ENCODE measurements around the gene SPARC.

The SPARC gene

GRCh38 chr5:151662805-151663204, 23.9 kb downstream of the SPARC start:
- no peaks in the 10 kb centered on the region for H4K20me1 ChIP-seq
- no peak for TF ChIP-seq Cebpa-rat (IDR thresholded peaks at IDR 0.05)
- H3K4me2 ChIP-seq: peak overlapping the region; percentile 73
- 0 out of 2 replicates have a peak overlapping the region, but pooled peaks have one; percentile 61 for H3K9ac ChIP-seq
- H3K27me3 ChIP-seq: no peaks in the 10 kb centered on the region
- no peak overlapping the region for H3K4me3 ChIP-seq
- H3K4me1 ChIP-seq: peaks cover 38% of the 10 kb centered on the region
- H3K9me3 ChIP-seq: no peaks in the 10 kb centered on the region
- H3K27ac ChIP-seq: peak overlapping the region; percentile 79
- no peaks in the 10 kb centered on the region for H3K36me3 ChIP-seq

DNA sequence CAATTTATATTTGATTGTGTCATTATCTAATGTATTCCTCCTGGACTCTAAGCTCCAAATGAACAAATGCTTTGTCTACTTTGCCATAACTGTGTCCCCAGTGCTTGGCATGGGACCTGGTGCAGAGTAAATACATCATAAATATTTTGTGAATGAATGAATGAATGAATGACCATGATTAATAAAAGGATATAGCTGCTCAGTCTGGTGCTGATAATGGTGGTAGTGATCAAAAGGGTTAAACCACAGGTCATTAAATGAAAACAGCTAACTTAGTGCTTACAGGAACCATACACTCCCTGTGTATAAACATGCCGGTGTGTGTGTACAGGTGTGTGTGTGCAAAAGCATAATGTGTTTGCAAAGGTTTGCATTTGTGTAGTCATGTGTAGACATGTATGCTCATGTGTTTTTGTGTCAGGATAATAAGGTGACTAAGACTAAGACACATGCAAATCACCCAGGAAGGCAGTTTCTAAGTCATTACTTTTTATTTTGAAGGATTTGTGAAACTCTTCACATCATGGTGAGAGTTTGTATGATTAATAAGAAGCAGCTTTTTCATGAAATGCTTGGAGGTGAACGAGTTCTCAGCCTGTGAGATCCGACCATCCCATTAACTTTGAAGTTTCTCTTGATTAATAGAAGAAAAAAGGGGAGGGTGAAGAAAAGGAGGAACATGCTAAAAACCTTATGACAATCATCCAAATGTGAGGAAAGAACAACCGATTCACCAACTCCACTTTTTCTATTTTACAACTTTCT, 24.6 kb downstream of the SPARC start:
- no peaks in the 10 kb centered on the region for H3K36me3 ChIP-seq
- H3K4me1 ChIP-seq: peaks cover 38% of the 10 kb centered on the region
- H3K27me3 ChIP-seq: no peaks in the 10 kb centered on the region
- no peak for TF ChIP-seq Cebpa-rat (IDR thresholded peaks at IDR 0.05)
- peak overlapping the region; percentile 73 for H3K4me2 ChIP-seq
- no peak overlapping the region for H3K9ac ChIP-seq
- H3K27ac ChIP-seq: peak overlapping the region; percentile 79; the same call in 1 of the 2 replicates
- H3K4me3 ChIP-seq: no peak overlapping the region
- no peaks in the 10 kb centered on the region for H3K9me3 ChIP-seq
- no peaks in the 10 kb centered on the region for H4K20me1 ChIP-seq

DNA sequence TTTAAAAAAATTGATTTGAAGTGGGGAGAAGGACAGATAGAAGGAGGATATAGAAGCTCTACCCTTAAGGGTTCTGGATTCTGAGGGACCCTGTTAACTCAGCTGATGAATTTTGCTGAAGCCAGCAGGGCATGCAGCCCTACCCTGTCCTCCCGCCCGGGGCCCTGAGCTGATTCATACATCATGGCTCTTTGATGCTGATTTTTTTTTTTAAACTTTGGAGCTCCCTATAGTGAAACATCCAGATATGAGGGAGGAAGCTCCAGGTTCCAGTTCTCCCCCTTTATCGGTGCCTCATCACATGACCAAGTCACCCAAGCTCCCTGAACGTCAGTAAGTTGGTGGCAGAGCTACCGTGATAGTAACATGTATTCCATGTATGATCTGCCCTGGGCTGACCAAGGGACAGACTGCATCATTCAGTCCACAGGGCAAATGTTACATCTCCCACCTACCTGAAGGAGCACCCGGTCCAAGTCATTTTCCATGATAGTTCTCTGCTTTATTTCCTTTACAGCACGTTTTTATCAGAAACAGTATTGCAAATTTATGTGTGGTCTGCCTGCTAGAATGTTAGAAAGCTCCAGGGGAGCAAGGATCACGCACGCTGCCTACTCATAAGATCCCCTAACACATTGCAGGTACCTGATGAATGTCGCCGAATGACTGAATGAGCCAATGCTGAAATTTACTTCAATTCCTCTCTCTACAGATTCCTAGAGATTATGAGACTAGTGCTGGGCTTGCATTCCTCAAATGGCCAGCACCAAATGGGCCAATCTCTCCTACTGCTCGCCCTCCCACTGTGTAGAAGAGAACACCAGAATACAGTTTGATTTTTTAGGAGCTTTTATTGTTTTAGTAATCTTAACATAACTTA, 25.9 kb downstream of the SPARC start:
- Histone ChIP-seq H3K9me3 (no peaks in the 10 kb centered on the region), H3K36me3 (no peaks in the 10 kb centered on the region), H3K27ac (no peak overlapping the region), H3K9ac (no peak overlapping the region), H3K4me1 (peaks cover 38% of the 10 kb centered on the region), H4K20me1 (no peaks in the 10 kb centered on the region), H3K4me2 (no peak overlapping the region), H3K4me3 (no peak overlapping the region), H3K27me3 (no peaks in the 10 kb centered on the region)
- no peak for TF ChIP-seq Cebpa-rat (IDR thresholded peaks at IDR 0.05)

DNA sequence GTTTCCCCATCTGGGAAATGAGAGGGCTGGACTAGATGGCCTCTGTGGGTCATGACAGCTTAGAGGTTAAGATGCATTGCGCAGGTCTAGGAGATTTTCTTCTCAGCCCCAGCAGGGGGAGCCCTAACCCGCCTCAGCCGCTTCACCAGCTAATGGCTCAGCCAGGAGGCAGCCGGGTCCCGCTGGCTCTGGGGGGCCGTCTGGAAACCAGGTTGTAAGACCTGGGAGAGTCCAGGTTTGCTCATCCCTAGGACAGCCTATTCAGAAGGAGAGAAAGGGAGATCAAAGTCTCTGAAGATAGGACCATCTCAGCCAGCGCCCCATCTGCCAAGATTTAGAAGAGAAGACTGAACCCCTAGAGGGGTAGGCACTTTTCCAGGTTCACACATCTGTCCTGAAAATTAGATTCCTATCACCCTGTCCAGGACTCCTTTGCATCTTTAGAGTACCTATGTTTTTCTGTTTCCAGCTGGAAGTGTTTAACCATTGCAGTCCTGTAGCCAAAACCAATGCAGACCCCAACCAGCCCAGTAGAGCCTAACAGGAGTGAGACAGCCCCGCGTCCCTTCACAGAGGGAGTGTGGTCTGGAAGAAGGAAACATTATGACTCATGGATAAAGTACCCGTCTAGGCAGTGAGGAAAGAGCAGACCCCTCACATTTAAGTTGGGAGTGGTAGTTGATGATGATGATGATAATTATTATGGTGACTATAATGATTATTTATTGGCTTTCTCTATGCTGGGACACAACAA, 27.5 kb downstream of the SPARC start:
- H3K4me3 ChIP-seq: no peak overlapping the region
- H4K20me1 ChIP-seq: no peaks in the 10 kb centered on the region
- no peak overlapping the region for H3K27ac ChIP-seq
- no peaks in the 10 kb centered on the region for H3K9me3 ChIP-seq
- H3K4me1 ChIP-seq: peaks cover 22% of the 10 kb centered on the region
- no peaks in the 10 kb centered on the region for H3K36me3 ChIP-seq
- no peak for TF ChIP-seq Cebpa-rat (IDR thresholded peaks at IDR 0.05)
- no peak overlapping the region for H3K9ac ChIP-seq
- H3K4me2 ChIP-seq: no peak overlapping the region
- no peaks in the 10 kb centered on the region for H3K27me3 ChIP-seq

GRCh38 chr5:151657114-151657513, 29.6 kb downstream of the SPARC start:
- Histone ChIP-seq H3K4me1 (peaks cover 2% of the 10 kb centered on the region), H3K9ac (no peak overlapping the region), H3K4me3 (no peak overlapping the region), H3K27ac (no peak overlapping the region), H4K20me1 (no peaks in the 10 kb centered on the region), H3K9me3 (no peaks in the 10 kb centered on the region), H3K4me2 (no peak overlapping the region), H3K36me3 (no peaks in the 10 kb centered on the region), H3K27me3 (no peaks in the 10 kb centered on the region)
- TF ChIP-seq Cebpa-rat (IDR thresholded peaks at IDR 0.05): no peak

GRCh38 chr5:151656311-151656710, 30.4 kb downstream of the SPARC start:
- H3K9me3 ChIP-seq: no peaks in the 10 kb centered on the region
- no peak for TF ChIP-seq Cebpa-rat (IDR thresholded peaks at IDR 0.05)
- no peaks in the 10 kb centered on the region for H3K4me1 ChIP-seq
- H3K4me2 ChIP-seq: no peak overlapping the region
- no peaks in the 10 kb centered on the region for H3K27me3 ChIP-seq
- no peak overlapping the region for H3K27ac ChIP-seq
- no peak overlapping the region for H3K9ac ChIP-seq
- H3K36me3 ChIP-seq: no peaks in the 10 kb centered on the region
- no peak overlapping the region for H3K4me3 ChIP-seq
- H4K20me1 ChIP-seq: no peaks in the 10 kb centered on the region

DNA sequence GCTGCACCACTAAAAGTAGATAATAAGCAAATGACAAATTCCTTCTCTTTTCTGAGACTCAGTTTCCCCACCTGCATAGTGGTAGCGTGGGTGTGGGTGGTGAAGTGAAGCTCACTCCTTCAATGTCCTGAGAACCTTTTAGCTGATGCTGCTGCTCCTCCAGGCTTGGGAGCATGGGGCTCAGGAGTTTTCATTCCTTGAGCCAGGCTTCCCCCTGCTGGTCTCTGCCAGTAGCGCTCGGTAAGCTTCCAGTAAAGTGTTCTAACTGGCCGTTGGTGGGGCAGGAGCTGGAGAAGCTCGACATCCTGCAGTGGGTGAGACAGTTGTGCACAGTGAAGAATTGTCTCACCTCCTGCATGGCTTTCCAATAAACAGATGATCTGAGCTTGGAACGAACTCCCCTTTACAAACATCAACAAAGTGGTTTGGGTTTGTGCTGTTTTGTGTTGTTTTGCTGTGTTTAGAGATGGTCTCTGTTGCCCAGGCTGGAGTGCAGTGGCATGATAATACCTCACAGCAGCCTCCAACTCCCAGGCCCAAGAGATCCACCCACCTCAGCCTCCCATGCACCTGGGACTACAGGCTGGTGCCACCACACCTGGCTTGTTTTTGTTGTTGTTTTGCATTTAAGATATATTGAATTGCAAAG, 34.6 kb downstream of the SPARC start:
- Histone ChIP-seq H3K36me3 (no peaks in the 10 kb centered on the region), H3K9ac (no peak overlapping the region), H3K27ac (no peak overlapping the region), H3K4me1 (no peaks in the 10 kb centered on the region), H3K4me3 (no peak overlapping the region), H3K4me2 (no peak overlapping the region), H4K20me1 (no peaks in the 10 kb centered on the region), H3K9me3 (no peaks in the 10 kb centered on the region), H3K27me3 (no peaks in the 10 kb centered on the region)
- TF ChIP-seq Cebpa-rat (IDR thresholded peaks at IDR 0.05): no peak

GRCh38 chr5:151648988-151649387, 37.7 kb downstream of the SPARC start:
- H3K27ac ChIP-seq: no peak overlapping the region

GRCh38 chr5:151648089-151648488, 38.6 kb downstream of the SPARC start:
- no peak overlapping the region for H3K4me3 ChIP-seq
- H3K9me3 ChIP-seq: no peaks in the 10 kb centered on the region
- H3K27me3 ChIP-seq: no peaks in the 10 kb centered on the region
- no peaks in the 10 kb centered on the region for H3K4me1 ChIP-seq
- H3K36me3 ChIP-seq: no peaks in the 10 kb centered on the region
- no peaks in the 10 kb centered on the region for H4K20me1 ChIP-seq
- no peak overlapping the region for H3K9ac ChIP-seq
- no peak overlapping the region for H3K27ac ChIP-seq
- no peak overlapping the region for H3K4me2 ChIP-seq
- no peak for TF ChIP-seq Cebpa-rat (IDR thresholded peaks at IDR 0.05)

More at GRCh38 chr5:151648988-151649387, 37.7 kb downstream of the SPARC start:
- Histone ChIP-seq H3K4me3 (no peak overlapping the region), H3K27me3 (no peaks in the 10 kb centered on the region), H3K4me1 (no peaks in the 10 kb centered on the region), H3K9me3 (no peaks in the 10 kb centered on the region), H4K20me1 (no peaks in the 10 kb centered on the region), H3K4me2 (no peak overlapping the region), H3K36me3 (no peaks in the 10 kb centered on the region), H3K9ac (no peak overlapping the region)
- no peak for TF ChIP-seq Cebpa-rat (IDR thresholded peaks at IDR 0.05)
